Measurements from ENCODE around the gene IGSF3. TPM values are rescaled to one million over a fixed set of nuclear protein-coding genes. Genes with fewer than 3 reads are reported as not detected.

Gene IGSF3
- total RNA-seq, 4 donors from 2014 or later = 48.1 to 59.2 (median 55.6) TPM

DNA sequence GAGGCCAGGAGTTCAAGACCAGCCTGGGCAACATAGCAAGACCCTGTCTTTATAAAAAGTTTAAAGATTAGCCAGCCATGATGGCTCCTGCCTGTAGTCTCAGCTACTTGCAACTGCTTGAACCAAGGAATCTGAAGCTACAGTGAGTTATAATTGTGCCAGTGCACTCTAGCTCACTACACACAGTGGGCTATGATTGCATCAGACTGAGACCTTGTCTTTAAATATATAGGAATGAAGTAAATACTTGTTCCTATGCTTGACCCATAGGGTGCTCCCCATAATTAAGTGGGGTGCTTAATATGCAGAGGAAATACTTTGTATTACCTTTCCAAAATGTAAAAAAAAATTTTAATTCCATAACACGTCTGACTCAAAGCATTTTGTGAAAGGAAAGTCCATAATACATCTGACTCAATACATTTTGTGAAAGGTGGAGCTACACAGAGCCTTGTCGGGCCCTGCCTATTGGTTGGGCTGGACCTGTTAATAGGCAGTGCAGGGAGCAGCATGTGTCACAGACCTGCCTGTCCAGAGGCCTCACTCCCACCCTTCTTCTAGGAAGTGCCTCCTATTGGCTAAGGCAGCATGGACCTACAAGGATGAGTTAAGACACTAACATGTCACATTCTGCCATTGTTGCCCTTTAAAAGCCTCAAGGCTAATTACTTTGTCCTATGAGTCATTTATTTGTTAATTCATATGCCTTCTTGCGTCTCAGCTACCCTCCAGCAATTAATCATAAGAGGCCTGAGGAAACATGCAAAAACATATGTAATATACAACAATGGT, 130.3 kb downstream of the IGSF3 start:
- no peak for TF ChIP-seq POLR2A (IDR thresholded peaks at IDR 0.05)
- TF ChIP-seq, protein P1, sequence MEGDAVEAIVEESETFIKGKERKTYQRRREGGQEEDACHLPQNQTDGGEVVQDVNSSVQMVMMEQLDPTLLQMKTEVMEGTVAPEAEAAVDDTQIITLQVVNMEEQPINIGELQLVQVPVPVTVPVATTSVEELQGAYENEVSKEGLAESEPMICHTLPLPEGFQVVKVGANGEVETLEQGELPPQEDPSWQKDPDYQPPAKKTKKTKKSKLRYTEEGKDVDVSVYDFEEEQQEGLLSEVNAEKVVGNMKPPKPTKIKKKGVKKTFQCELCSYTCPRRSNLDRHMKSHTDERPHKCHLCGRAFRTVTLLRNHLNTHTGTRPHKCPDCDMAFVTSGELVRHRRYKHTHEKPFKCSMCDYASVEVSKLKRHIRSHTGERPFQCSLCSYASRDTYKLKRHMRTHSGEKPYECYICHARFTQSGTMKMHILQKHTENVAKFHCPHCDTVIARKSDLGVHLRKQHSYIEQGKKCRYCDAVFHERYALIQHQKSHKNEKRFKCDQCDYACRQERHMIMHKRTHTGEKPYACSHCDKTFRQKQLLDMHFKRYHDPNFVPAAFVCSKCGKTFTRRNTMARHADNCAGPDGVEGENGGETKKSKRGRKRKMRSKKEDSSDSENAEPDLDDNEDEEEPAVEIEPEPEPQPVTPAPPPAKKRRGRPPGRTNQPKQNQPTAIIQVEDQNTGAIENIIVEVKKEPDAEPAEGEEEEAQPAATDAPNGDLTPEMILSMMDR (IDR thresholded peaks at IDR 0.05) = no peak
- DNase-seq (ENCODE audit: low spot score in 2 of 2) = no peak
- H3K27me3 ChIP-seq = no peaks in the 10 kb centered on the region
- peaks cover 4% of the 10 kb centered on the region for H3K4me1 ChIP-seq
- no peak overlapping the region for H3K4me3 ChIP-seq
- peaks cover 24% of the 10 kb centered on the region for H3K36me3 ChIP-seq
- WGBS = 66% methylated on average over 3 of the region's 3 CpGs
- no peaks in the 10 kb centered on the region for H3K9me3 ChIP-seq
- H3K27ac ChIP-seq = no peak overlapping the region

DNA sequence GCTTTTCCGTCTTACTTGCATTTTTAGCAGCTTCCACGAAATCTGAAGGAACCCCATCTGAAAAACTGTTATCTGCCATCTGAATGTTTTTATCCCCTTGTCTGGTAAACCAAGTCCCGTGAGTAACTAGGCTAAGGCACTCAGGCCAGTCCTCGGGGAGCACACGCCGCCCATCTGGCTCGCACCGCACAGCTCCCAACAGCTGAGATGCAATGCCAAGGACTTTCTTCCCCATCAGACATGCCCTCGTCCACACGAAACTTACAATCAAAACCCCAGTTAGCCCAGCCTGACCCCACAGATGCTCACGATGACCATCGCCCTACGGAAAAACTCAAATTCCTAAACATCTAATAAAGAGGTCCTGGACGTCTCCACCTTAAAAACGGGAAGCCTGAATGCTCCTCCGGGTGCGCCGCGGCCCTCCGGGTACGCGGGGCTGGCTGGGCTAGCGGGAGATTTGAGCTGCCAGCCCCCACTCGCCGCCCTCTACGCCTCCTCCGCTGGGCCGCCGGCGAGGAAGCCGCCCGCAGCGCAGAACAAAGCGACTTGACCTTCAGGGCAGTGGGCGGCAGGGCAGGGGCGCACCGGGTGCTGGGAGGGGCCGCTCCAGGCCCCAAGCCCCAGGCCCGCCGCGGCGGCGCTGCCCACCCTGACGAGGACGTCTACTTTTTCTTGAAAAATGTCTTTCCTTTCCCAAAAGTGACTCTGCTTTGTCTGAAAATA, 133.4 kb downstream of the IGSF3 start:
- WGBS = 87% methylated on average over 34 of the region's 45 CpGs
- Histone ChIP-seq H3K4me1 (peaks cover 4% of the 10 kb centered on the region), H3K9me3 (no peaks in the 10 kb centered on the region), H3K36me3 (peaks cover 27% of the 10 kb centered on the region), H3K27ac (no peak overlapping the region), H3K4me3 (no peak overlapping the region), H3K27me3 (no peaks in the 10 kb centered on the region)
- TF ChIP-seq, protein P1 (IDR thresholded peaks at IDR 0.05) = no peak
- TF ChIP-seq POLR2AphosphoS5 (IDR thresholded peaks at IDR 0.05) (no peak), POLR2A (IDR thresholded peaks at IDR 0.05) (no peak), EP300 (IDR thresholded peaks at IDR 0.05) (no peak)
- no peak for DNase-seq (ENCODE audit: low spot score in 2 of 2)

DNA sequence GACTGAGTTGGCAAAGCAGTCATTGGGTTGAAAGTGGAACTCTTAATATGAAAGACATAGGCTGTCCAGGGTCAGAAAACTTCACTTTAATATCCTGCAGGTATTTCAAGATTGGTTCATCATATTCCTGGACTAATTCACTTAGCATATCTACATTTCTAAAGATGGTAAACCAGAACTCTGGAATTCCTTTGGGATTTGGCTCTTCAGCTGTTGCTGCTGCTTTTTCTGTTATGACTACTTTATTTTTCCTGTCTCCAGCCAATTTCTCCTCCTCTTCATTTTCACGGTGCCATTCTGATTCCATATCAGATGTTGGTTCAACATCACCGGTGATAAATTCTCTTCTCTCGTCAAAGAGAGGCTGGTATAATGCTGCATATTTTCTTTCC, 134.1 kb downstream of the IGSF3 start:
- peaks cover 27% of the 10 kb centered on the region for H3K36me3 ChIP-seq
- TF ChIP-seq POLR2AphosphoS5 (IDR thresholded peaks at IDR 0.05) (no peak), POLR2A (IDR thresholded peaks at IDR 0.05) (no peak), EP300 (IDR thresholded peaks at IDR 0.05) (no peak)
- TF ChIP-seq, protein P1 (IDR thresholded peaks at IDR 0.05) = no peak
- H3K4me3 ChIP-seq = no peak overlapping the region

DNA sequence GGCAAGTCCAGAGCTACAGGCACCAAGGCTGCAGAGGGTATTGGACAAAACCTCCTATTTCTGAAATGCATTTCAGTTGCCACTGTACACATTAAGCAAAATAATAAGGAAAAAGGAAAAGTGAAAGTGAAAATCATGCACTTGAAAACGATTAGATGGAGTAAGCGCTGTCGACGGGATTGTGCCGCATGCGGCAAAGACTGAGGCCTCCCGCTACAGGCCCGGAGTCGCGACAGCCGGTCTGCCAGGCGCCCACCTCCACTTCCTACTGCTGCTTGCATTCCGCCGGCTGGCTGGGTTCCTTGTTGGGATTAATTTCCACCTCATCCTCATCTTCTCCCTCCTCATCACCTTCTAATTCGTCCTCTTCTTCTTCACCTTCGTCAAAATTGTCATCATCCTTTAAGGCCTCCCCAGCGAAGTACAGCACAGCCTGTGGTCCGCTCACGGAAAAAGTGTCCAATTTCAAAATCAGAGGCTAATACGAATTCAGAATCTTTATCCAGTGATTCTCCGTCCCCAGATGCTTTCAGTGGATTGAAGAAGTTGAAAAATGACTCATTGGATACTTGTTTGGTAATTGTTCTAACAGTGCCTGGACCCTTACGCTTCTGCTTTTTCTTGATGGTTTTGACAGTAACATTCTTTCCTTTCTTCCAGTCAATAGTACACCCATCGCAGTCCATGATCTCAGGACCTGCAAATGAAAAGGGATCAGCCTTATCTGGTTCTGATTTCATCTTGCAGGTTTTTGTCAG, 134.7 kb downstream of the IGSF3 start:
- no peak for DNase-seq (ENCODE audit: low spot score in 2 of 2)
- peaks cover 24% of the 10 kb centered on the region for H3K36me3 ChIP-seq
- H3K27ac ChIP-seq = no peak overlapping the region
- over 99% methylated on average over 23 of the region's 23 CpGs for WGBS
- H3K27me3 ChIP-seq = no peaks in the 10 kb centered on the region
- no peaks in the 10 kb centered on the region for H3K4me1 ChIP-seq
- H3K9me3 ChIP-seq = no peaks in the 10 kb centered on the region
- TF ChIP-seq POLR2AphosphoS5 (IDR thresholded peaks at IDR 0.05) (no peak), EP300 (IDR thresholded peaks at IDR 0.05) (no peak), POLR2A (IDR thresholded peaks at IDR 0.05) (no peak)
- TF ChIP-seq, protein P1 (IDR thresholded peaks at IDR 0.05) = no peak
- H3K4me3 ChIP-seq = no peak overlapping the region

More for the DNA sequence above, 134.1 kb downstream of the IGSF3 start:
- no peaks in the 10 kb centered on the region for H3K27me3 ChIP-seq
- no peak overlapping the region for H3K27ac ChIP-seq
- 86% methylated on average over 3 of the region's 3 CpGs for WGBS
- H3K4me1 ChIP-seq = no peaks in the 10 kb centered on the region
- no peaks in the 10 kb centered on the region for H3K9me3 ChIP-seq
- DNase-seq (ENCODE audit: low spot score in 2 of 2) = no peak

DNA sequence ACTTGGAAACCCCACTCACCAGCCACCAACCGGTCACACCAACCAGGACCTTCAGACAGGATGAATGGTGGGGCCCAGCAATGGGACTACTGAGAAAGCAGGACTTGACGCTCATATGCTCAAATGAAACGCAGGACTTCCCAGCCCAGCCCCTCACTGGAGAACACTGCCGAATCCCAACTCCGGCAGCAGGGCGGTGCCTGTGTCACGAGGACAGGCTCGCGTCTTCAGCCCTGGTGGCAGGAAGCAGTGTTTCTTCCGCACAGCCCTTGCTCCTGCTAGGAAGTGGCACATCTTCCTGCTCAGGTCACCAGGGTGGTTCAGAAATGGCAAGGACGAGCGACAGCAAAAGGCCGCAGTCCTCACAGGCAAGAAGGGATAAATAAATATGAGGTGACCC, 135.6 kb downstream of the IGSF3 start:
- DNase-seq (ENCODE audit: low spot score in 2 of 2) = no peak
- Histone ChIP-seq H3K27me3 (no peaks in the 10 kb centered on the region), H3K4me3 (no peak overlapping the region), H3K9me3 (no peaks in the 10 kb centered on the region), H3K27ac (no peak overlapping the region), H3K4me1 (no peaks in the 10 kb centered on the region), H3K36me3 (peaks cover 24% of the 10 kb centered on the region)
- 99% methylated on average over 9 of the region's 13 CpGs for WGBS
- TF ChIP-seq POLR2AphosphoS5 (IDR thresholded peaks at IDR 0.05) = no peak
- TF ChIP-seq, protein P1 (IDR thresholded peaks at IDR 0.05) = no peak
- TF ChIP-seq POLR2A (IDR thresholded peaks at IDR 0.05) = no peak
- no peak for TF ChIP-seq EP300 (IDR thresholded peaks at IDR 0.05)

Measured in suprapubic skin (tissue), 4 donors.